Activated CD8-positive, alpha-beta T cell treated with anti-CD3 and anti-CD28 coated beads for 36 hours (primary cell): ENCODE data around the gene PLCB3. TPM values are rescaled to one million over a fixed set of nuclear protein-coding genes. Genes with fewer than 3 reads are reported as not detected.

Experiments used
- ATAC-seq: fragments of 200-7000 bp; cut with Tn5 transposase; one replicate; pipeline ENCODE4 v1.10.0; 2021; ENCODE audit warnings: mild to moderate bottlenecking, moderate library complexity
- CTCF ChIA-PET: fragments of 350-600 bp; sonication (Branson Sonifier 250); formaldehyde crosslinking; loops from one replicate; lab custom pipeline; 2021; ENCODE audit warnings: antibody characterized with exemption; lab: Charles Lee
- POLR2A ChIA-PET: fragments of 350-600 bp; sonication (Branson Sonifier 250); formaldehyde crosslinking; loops from one replicate; lab custom pipeline; 2021; ENCODE audit warnings: antibody characterized with exemption; lab: Charles Lee
- DNase-seq: peaks from one replicate; pipeline ENCODE4 v3.0.0-alpha.2; 2020
- H3K27ac Mint-ChIP-seq: one replicate; pipeline ENCODE4 v1.8.0; 2021; ENCODE audit warnings: mild to moderate bottlenecking, mixed read lengths
- H3K27me3 Mint-ChIP-seq: one replicate; pipeline ENCODE4 v1.8.0; 2021; ENCODE audit warnings: mixed read lengths
- H3K36me3 Mint-ChIP-seq: one replicate; pipeline ENCODE4 v1.8.0; 2021; ENCODE audit warnings: low read depth, mixed read lengths
- H3K4me1 Mint-ChIP-seq: one replicate; pipeline ENCODE4 v1.8.0; 2021; ENCODE audit warnings: low read depth, mixed read lengths
- H3K4me3 Mint-ChIP-seq: one replicate; pipeline ENCODE4 v1.8.0; 2021; ENCODE audit warnings: mild to moderate bottlenecking, moderate library complexity, mixed read lengths
- H3K9me3 Mint-ChIP-seq: one replicate; pipeline ENCODE4 v1.8.0; 2021; ENCODE audit warnings: mixed read lengths
- intact Hi-C: fragments of 100-400 bp; cut with micrococcal nuclease; formaldehyde crosslinking; loops from one replicate; pipeline ENCODE4 v1.10.0; 2022
- total RNA-seq, 2 experiments: library from RNA; stranded (reverse); gene quantifications; one replicate each; pipeline ENCODE4 v1.2.3, GENCODE V29; 2021
- TF ChIP-seq, protein P1 (sequence below): fragments of 200-600 bp; IDR thresholded peaks from one replicate; pipeline ENCODE4 v1.8.0; 2022; ENCODE audit warnings: antibody characterized with exemption, mild to moderate bottlenecking

Gene PLCB3
- total RNA-seq, 2 experiments from 2014 or later: 8.7 to 9.6 TPM

DNA sequence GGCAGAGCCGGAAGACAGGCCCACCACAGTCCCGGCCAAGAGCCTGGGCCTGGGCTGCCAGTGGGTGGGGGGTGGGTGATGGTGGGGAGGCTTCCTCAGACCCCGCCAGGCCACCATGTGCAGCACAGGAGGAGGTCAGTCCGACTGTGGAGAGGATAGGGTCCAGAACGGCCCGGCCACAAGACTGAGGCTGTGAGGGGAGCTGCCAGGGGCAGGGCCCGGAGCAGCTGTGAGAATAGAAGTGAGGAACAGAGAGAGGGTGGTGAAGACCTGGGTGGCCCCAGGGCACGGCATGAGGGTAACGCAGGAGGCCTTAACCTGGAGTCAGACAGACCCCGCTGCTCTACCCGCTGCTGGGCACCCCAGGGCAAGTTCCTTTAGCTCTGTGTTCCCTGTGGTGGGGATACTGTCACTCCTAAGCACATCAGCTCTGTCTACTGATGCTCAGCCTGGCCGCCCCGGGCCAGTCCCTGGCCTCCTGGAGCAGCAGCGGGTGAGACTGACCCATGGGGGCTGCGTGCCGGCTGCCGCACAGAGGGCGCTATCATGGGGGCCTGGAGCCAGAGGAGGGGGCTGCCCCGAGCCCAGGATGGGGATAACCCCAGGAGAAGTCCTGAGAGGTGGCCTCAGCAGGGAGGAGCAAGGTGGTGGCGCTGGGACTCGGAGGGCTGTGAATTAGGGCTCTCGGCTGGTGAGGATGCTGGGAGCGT lies 43.1 kb upstream of the PLCB3 start:
- H3K27me3 Mint-ChIP-seq: no peaks in the 10 kb centered on the region
- no peak for ATAC-seq
- peaks cover 52% of the 10 kb centered on the region for H3K4me1 Mint-ChIP-seq

DNA sequence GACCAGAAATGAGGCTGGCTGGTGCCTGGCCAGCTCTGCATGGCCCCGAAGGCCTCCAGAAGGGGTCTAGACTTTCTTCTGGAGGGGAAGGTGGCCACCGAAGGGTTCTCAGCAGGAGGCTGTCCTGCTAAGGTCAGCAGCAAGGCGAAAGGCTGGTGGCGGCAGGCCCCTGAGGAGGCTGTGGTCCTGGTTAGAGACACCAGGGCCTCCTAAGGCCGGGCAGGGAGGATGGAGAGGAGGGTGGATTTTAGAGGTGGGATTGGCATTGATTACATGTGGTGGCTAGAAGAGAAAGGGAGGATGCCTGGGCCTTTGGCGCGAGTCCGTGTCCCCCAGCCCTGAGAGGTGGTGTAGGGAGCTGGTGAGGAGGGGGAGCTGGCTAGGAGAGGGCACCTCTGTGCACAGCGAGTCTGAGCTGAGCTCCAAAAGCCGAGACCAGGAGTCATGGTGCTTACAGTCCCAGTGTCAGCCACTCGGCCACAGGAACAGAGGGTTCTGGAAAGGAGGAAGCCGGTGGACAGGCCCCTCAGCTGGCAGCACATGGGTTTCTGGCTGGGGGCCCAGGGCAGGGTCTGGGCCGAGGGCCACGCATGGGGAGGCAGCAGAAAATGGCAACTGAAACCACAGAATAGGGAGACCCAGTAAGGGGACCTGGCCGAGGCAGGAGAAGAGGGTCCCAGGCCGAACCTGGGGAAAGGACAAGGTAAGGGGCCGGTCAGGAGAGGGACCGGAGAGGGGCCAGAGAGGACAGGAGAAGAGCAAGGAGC lies 42.4 kb upstream of the PLCB3 start:
- Mint-ChIP-seq H3K9me3 (no peaks in the 10 kb centered on the region), H3K27ac (peak overlapping the region; percentile 97), H3K4me3 (peak overlapping the region; percentile 92), H3K36me3 (peaks cover 68% of the 10 kb centered on the region), H3K4me1 (peaks cover 48% of the 10 kb centered on the region), H3K27me3 (no peaks in the 10 kb centered on the region)
- ChIA-PET CTCF (interaction anchor here (3.3 to 7.5 kb wide), 5 partner anchors 9 to 108 kb away, joined by 13 to 111 read pairs (median 42); partner anchors contain the start of genes CATSPERZ, NUDT22, PLCB3 and PRDX5), POLR2A (interaction anchor here (1.6 to 9.7 kb wide), 11 partner anchors 8 to 94 kb away, joined by 3 to 206 read pairs (median 33); partner anchors contain the start of genes DNAJC4, ESRRA, NUDT22 and PPP1R14B)
- ATAC-seq: no peak
- TF ChIP-seq, protein P1, sequence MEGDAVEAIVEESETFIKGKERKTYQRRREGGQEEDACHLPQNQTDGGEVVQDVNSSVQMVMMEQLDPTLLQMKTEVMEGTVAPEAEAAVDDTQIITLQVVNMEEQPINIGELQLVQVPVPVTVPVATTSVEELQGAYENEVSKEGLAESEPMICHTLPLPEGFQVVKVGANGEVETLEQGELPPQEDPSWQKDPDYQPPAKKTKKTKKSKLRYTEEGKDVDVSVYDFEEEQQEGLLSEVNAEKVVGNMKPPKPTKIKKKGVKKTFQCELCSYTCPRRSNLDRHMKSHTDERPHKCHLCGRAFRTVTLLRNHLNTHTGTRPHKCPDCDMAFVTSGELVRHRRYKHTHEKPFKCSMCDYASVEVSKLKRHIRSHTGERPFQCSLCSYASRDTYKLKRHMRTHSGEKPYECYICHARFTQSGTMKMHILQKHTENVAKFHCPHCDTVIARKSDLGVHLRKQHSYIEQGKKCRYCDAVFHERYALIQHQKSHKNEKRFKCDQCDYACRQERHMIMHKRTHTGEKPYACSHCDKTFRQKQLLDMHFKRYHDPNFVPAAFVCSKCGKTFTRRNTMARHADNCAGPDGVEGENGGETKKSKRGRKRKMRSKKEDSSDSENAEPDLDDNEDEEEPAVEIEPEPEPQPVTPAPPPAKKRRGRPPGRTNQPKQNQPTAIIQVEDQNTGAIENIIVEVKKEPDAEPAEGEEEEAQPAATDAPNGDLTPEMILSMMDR: no peak
- DNase-seq: no peak
- intact Hi-C loops: no loop called here

More for the DNA sequence above, 43.1 kb upstream of the PLCB3 start:
- peak overlapping the region; percentile 92 for H3K4me3 Mint-ChIP-seq
- intact Hi-C loops: no loop called here
- TF ChIP-seq, protein P1: no peak
- POLR2A ChIA-PET: interaction anchor here (1.0 to 9.7 kb wide), 17 partner anchors 9 to 132 kb away, joined by 3 to 206 read pairs (median 9); partner anchors contain the start of genes CCDC88B, DNAJC4, ESRRA and NUDT22
- CTCF ChIA-PET: interaction anchor here (3.3 to 7.5 kb wide), 7 partner anchors 10 to 109 kb away, joined by 13 to 111 read pairs (median 42); partner anchors contain the start of genes CATSPERZ, NUDT22, PLCB3 and PPP1R14B
- H3K27ac Mint-ChIP-seq: peak overlapping the region; percentile 97
- H3K9me3 Mint-ChIP-seq: no peaks in the 10 kb centered on the region
- DNase-seq: no peak
- H3K36me3 Mint-ChIP-seq: peaks cover 72% of the 10 kb centered on the region

DNA sequence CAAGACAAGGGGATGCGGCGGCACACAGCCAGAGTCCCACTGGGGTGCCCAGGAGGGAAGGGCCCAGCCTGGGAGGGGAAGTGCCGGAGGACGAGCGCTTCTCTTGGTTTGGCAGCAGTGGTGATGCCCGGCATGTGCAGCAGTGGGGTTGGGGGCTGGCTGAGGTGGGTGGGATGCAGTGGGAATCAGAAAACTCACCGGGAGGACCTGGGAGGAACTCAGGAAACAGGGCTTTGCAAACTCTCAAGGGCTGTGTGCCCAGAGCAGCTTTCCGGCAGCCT lies 41.8 kb upstream of the PLCB3 start:
- TF ChIP-seq, protein P1: no peak
- Mint-ChIP-seq H3K4me3 (peak overlapping the region; percentile 10), H3K9me3 (no peaks in the 10 kb centered on the region), H3K36me3 (peaks cover 67% of the 10 kb centered on the region), H3K27ac (peak overlapping the region; percentile 97), H3K4me1 (peaks cover 47% of the 10 kb centered on the region), H3K27me3 (no peaks in the 10 kb centered on the region)
- ChIA-PET POLR2A (interaction anchor here (1.6 to 9.7 kb wide), 6 partner anchors 8 to 29 kb away, joined by 3 to 151 read pairs (median 12); partner anchors contain the start of genes DNAJC4, NUDT22 and TRPT1), CTCF (interaction anchor here (6.0 to 7.5 kb wide), 2 partner anchors 42 to 93 kb away, joined by 42 to 111 read pairs; partner anchors contain the start of genes CATSPERZ and PLCB3)
- intact Hi-C loops: no loop called here
- DNase-seq (no peak), ATAC-seq (no peak)

DNA sequence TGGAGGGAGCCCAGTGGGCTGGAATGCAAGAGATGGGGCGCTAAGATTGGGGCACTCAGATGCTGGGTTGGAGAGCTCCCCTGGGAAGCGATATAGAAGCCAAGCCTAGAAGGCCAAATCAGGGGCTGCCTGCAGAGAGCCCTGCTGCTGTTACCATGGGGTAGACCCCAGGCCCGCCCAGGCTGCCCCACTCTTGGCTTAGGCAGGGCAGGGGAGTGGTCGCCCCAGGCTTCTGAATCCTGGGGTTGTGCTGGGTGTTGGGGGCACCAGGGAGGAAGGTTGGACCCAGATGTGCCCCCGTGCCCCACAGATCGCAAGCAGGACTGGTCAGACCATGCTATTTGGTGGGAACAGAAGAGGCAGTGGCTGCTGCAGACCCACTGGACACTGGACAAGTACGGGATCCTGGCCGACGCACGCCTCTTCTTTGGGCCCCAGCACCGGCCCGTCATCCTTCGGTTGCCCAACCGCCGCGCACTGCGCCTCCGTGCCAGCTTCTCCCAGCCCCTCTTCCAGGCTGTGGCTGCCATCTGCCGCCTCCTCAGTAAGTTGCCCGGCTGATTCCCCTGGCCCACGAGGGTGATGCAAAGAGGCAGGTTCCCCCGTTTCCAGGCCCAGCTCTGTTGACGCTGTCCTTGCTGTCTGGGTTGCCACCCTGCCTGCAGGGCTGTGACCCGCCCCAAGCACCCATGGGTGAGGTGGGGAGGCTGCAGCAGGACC lies 40.9 kb upstream of the PLCB3 start:
- intact Hi-C loops: no loop called here
- ATAC-seq: no peak
- Mint-ChIP-seq H3K27ac (peak overlapping the region; percentile 97), H3K4me1 (peaks cover 49% of the 10 kb centered on the region), H3K9me3 (no peaks in the 10 kb centered on the region), H3K27me3 (no peaks in the 10 kb centered on the region), H3K4me3 (no peak overlapping the region), H3K36me3 (peaks cover 69% of the 10 kb centered on the region)
- no peak for DNase-seq
- TF ChIP-seq, protein P1: no peak
- ChIA-PET POLR2A (interaction anchor here (0.6 to 9.7 kb wide), 11 partner anchors 7 to 177 kb away, joined by 3 to 151 read pairs (median 3); partner anchors contain the start of genes DNAJC4, NUDT22 and TRPT1), CTCF (no interaction called here)
